Measurements from ENCODE around the gene LIAS.
"Not testable (repeated sequence)": the region's sequence is repeated elsewhere in the genome, so short reads cannot be mapped to it uniquely, and the experiment has no call there.

LIAS gene

DNA sequence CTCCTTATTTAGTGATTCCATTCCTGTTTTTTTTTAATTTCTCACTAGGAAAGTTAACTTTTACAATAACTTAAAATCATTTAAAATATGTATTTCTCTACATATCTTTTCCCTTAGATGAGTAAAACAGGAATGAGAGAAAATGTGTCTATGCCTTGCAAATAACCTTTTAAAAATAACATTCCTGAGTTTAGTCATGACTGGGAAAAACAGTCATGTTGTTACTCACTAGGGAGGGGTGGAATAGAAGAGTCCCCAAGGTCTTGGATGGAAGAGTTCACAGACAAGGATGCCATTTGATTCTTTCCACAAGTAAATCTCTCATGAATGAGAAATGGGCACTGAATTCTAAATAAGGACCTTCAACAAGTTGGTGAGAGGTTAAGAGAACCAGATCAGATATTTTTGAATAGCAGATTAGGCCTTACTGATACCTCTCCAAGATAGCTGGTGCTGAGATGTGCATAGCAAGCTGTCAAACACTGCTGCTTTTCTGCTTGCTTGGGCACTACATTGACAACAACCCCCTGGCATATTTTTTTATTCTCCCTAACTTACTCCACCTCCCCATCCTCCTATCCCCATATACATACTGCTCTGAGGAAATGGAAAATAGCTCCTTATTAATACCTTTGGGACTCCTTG lies 43.3 kb downstream of the LIAS start:
- no peak for DNase-seq

DNA sequence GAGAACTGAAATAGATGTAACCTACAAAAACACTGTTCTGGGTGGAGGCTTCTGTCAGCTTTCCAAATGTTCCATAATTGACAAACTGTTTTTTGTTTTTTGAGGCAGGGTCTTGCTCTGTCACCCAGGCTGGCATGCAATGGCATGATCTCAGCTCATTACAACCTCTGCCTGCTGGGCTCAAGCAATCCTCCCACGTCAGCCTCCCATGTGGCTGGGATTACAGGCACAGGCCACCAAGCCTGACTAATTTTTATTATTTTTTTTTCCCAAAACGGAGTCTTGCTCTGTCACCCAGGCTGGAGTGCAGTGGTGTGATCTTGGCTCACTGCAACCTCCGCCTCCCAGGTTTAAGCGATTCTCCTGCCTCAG lies 43.8 kb downstream of the LIAS start:
- not testable (repeated sequence) for DNase-seq

DNA sequence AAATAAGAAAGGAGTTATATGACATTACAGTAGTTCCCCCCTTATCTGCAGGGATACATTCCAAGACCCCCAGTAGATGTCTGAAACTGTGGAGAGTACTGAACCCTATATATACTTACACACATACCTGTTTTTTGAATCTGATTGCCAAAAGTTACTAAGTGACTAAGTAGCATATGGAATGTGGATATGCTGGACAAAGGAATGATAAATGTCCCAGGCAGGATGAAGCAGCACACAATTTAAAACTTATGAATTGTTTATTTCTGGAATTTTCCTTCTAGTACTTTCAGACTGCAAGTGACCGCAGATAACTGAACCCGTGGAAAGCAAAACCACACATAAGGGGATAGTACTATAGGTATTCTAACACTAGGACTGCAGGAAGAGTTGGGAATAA lies 45.7 kb downstream of the LIAS start:
- no peak for DNase-seq

DNA sequence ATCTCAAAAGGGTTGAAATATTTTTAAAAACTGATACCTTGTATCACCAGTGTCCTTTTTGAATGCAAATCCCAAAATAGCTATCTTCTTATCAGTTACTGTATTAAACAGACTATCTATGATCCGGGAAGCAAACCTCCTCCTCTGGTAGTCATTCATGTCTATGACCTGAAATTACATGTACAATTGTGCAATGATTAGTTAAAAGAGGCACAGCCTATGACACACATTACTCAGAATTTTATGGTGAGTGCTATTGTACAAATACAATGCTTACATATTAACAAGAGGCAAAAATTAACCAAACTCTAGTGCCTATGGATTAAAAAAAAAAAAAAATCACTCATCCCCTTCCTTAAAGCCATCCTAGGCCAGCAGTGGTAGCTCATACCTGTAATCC lies 46.7 kb downstream of the LIAS start:
- no peak for DNase-seq

DNA sequence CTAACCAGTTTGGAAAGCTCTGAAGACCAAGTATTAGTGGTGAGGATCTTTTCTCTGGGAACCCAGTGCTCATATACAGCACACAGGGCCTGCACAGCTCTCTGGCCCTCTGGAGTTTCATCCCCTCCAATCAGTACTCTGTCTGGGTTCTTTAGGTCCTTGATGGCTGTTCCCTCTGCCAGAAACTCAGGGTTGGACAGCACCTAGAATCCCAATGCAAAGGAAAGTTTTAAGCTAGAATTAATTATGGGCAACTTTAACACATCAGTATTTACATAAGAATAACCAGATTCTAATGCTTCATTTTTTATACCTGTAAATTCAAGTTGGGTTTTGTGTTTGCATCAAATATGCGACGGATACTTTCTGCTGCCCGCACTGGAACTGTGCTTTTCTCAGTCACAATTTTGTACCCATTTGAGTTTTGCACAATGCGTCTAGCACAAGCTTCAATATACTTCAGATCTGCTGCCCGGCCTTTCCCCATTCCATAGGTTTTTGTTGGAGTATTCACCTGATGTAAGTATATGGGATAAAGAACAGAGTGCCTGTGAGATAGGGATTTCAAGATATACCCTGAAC lies 51.6 kb downstream of the LIAS start:
- DNase-seq, result no peak

DNA sequence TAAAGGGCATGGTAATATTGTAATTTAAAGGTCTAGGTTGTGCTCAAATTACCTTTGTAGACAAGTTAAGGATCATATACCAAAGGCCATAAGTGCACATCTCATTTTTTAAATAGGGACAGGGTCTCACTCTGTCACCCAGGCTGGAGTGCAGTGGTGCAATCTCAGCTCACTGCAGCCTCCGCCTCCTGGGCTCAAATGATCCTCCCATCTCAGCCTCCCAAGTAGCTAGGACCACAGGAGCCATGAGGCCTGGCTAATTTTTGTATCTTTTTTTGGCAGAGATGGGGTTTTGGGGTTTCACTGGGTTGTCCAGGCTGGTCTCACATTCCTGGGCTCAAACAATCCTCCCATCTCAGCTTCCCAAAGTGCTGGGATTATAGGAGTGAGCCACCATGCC lies 55.4 kb downstream of the LIAS start:
- not testable (repeated sequence) for DNase-seq

DNA sequence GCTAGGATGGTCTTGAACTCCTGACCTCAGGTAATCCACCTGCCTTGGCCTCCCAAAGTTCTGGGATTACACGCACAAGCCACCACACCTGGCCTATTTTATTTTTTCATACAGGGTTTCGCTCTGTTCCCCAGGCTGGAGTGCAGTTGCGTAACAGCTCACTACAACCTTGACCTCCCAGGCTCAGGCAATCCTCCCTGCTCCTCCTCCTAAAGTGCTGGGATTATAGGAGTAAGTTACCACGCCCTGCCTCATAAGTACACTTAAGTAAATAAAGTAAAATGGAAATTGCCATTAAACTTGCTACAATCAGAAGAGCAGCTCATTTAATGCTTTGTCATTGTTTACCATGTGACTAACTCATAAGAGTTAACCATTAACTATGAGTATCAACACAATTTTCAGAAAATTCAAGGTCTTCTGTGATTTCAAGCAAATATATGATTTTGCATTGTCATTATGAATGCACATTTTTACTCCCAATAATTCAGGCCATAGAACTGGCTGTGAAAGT lies 56.1 kb downstream of the LIAS start:
- no peak for DNase-seq

DNA sequence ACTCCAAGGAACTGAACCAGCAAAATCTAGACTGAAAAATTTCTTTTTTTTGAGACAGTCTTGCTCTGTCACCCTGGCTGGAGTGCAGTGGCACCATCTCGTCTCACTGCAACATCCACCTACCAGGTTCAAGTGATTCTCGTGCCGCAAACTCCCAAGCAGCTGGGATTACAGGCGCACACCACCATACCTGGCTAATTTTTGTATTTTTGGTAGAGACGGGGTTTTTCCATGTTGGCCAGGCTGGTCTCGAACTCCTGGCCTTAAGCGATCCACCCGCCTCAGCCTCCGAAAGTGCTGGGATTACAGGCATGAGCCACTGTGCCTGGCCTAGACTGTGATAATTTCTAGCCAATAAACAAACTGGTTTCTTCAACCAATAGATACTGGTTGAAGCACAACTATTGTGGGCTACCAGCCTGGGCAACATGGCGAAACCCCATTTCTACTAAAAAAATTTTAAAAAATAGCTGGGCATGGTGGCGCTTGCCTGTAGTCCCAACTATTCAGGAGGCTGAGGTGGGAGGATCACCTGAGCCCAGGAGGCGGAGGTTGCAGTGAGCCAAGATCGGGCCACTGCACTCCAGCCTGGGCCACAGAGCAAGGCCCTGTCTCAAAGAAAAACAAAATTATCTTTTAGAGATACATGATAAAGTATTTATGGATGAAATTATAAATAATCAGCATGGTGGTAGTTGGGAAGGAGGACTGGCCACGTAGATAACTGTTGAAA lies 57.0 kb downstream of the LIAS start:
- DNase-seq, result not testable (repeated sequence)

DNA sequence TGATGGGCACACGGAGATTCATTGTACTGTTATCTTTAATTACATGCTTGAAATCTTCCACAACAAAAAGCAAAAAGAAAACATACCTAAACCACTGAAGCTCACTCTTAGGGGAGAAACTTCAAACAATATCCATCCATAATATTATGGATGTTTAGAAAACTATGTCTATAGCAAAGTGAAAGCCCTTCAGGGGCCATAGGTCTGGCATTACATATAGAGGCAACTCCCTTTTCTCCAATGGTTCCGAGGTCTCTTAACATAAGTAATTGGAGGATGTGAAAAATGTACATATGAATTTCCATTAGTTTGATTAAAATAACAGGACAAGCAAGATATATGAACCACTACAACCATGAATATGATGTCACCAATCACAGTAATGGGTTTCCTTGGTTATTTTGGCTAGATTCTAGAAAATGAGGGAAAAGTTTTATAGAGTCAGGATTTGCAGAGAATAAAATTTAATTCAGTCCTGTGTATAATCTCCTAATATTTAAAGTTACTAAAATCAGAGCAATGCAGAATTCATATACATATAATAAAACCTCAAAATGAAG lies 57.6 kb downstream of the LIAS start:
- no peak for DNase-seq

DNA sequence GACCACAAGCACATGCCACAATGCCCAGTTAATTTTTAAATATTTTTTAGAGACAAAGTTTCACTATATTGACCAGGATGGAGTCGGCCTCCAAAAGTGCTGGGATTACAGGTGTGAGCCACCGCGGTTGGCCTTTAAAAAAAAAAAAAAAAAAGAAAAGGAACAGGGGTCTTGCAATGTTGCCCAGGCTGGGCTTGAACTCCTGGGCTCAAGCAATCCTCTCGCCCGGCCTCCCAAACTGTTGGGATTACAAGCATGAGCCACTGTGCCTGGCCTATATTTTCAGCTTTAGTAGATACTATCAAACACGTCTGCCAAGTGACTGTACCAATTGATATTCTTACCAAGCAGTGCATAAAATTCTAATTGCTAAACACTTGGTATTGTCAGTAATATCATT lies 59.6 kb downstream of the LIAS start:
- DNase-seq, result no peak

DNA sequence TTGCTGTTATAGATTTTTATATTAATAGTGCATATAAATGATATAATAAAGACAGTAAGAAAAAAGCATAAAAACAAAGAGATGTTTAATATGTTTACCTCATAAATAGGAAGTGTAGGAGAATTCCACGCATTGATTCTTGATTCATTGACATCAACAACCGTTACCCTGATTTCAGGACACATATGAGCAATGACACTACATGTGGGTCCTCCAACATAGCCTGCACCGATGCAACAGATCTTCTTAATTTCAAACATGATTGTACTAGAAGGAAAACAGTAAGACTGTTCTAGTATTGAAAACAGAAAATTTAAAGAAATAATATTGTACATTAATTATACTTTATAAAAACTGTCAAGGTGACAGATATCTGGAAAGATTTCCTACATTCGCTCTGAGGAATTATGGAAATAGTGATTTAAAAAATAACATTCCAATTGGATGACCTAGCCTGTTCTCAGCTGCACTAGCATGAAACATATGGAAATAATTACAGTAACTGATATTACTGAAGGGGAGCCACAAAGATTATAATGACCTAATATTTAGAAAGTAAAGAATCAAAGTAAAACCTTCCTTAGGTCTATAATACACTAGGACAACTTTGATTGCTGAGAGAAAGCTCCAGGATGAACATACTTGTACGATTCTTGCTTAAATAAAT lies 62.5 kb downstream of the LIAS start:
- DNase-seq, result no peak

DNA sequence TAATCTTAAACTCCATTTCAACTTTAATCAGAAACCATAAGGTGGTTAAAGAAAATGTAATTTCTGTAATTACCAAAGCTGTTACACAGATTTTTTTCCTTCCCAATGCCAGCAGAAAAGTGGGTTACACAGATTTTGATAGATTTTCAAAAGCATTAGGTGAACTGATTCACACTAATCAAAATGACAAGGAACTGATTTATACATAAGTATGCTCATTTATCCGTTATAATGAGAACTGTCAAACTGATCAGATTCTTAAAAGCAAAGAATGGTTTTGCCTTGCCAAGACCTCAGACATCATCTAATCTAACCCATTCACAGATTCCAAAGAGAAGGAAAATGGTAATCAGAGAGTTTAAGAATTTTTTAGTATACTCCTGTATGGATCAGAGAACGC lies 63.2 kb downstream of the LIAS start:
- DNase-seq, result no peak

DNA sequence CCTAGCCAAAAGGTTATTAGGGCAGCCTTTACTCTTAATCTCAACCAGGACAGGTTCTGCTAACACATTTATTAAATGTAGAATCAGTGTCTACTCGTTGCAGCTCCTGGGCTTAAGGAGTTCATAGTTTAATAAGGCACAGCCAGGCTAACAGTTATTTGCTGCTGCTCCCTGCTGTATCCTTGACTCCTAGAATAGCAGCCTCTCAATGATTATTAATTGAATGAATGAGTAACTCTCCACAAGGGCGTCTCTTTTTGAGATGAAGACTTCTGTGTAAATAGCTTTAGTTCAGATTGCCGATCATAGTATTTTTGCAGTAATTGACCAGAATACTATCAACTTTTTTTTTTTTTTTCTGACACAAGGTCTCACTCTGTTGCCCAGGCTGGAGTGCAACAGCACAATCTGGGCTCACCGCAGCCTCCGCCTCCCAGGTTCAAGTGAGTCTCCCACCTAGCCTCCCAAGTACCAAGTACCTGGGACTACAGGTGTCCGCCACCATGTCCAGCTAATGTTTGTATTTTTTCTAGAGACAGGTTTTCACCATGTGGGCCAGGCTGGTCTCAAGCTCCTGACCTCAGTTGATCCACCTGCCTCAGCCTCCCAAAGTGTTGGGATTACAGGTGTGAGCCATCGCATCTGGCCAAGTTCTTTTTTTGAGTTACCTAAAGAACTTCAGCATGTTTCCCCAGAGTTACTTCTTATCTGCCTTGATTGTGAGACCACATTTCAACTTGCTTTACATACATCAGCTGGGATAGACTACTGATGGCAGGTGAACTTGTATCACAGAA lies 65.5 kb downstream of the LIAS start:
- DNase-seq, result no peak

DNA sequence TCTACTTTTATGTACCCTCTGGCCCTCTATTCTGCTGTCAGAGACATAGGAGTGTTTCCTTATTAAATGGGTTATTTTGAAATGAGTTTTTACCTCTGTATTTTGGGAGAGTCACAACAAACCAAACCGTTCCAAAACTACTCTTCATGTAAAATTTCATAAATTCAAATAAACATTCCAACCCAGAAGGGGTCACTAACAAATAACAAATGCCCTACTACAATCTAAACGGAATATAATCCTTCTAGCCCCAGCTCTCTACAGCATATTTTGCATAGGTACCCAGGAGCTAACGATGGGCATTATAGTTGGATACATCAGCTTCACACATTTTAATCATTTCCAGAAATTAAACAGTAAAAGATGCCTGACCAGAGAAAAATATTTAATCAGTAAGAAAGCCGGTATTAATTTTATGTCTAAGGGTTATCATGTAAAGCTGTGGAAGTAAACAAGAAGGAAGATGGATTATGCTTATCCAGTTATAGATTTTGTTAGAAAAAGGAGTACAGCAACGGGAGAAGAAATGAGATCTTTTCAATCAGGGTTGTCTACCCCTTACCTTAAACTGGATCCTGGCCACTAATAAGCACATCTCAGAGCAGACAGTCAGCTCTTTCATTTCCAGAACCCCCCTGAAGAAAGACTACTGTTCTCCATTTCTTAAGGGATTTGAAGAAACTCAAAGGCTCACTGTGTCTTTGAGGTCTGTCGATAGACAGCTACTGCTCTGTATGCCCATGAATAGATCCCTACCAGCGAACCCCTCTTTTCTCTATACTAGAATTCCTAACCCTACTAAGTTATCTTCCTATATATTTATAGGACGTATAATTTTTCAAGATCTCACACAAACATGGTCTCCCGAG lies 67.2 kb downstream of the LIAS start:
- no peak for DNase-seq

DNA sequence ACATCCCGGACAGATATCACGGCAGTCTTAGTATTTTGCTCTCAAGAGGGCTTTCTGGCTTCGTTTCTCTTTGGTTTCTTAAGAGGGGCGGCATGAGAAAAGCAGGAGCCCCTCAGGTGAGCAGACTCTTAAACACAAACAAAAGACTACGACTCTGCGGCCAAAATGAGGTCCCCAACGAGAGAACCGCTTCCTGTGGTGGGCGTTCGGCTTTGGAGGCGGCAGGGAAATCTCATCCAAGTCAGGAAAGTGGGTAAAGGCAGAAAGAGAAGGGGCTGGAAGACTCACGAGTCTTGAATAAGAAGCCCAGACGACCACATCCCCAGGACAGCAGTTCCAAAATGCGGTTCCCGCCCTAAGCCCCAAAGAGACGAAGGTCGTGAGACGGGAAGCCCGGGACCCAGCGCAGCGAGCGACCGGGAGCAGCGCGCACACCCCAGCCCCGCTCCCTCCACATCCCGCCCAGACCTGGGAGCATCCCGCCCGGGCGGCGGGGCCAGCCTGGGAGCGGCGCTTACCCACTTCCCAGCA lies 68.0 kb downstream of the LIAS start:
- peak; percentile 8 for DNase-seq

DNA sequence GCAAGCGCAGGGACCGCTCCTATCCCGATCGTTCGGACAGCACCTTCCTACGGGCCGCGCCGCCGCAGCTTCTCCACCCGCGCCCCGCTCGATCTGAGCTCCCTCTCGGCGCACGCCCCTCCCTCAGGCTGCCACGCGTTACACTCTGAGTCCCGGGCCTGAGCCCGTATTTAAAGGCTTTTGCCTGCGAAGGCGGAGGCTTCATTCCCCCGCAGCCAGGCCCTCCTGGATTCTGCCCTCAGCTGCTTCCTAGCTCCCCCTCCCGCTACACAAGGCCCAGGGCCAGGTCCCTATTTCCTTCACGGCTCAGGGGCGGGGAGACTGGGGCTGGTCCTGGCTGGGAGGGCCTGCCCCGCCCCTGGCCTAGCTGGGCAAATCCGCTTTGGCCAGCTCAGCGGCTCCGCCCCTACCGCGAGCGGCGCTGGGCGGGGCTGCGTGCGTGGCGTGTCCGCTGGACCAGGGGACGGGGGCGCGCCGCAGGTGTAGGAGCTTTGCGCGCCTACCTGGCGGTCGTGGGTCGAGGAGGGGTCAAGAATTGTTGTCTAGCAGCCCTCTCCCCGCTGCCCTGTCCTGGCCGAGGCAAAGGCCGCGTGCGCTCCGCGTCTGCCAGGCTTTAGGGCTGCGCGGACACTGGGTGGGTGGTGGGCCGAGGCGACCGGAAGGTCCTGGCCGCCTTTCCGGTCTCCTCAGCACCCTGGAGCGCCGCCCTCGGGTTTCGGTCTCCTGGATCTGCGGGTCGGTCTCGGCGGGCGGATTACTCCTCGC lies 68.6 kb downstream of the LIAS start, which contains the start of gene UGDH:
Gene UGDH (minus strand): TSS at position 144 of the 765 bp plus-strand sequence. CDS start 5,927 bp downstream, outside the sequence.
- DNase-seq, result peak; percentile 86

DNA sequence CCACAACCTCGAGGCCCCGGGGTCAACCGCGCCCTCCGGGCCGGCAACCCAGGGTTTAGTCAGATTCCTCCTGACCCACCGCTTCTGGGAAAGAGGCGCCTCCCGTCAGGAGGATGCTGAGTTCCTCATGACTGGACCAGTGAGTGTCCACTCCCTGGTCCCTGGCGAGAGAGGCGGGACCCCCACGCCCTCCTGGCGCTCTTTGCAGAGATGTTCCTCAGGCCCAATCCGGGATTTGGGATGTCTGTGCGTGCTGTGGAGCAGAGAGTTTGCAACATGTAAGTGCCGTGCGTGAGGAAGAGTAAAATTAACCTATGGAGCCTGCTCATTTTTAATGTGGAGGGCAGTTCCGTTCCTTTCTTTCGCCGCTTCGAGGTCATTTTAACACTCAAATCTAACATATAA lies 69.2 kb downstream of the LIAS start:
- no peak for DNase-seq
